Nephron (organoid): ENCODE measurements around the gene CD99.
"Not testable (repeated sequence)": the region's sequence is repeated elsewhere in the genome, so short reads cannot be mapped to it uniquely, and the experiment has no call there.

ENCODE experiments used
- H3K27ac Mint-ChIP-seq, 3 experiments: 2 replicates each; pipeline ENCODE4 v1.8.0; 2020; ENCODE audit warnings: mixed read lengths in 3 of 3, mild to moderate bottlenecking in 2 of 3, moderate library complexity in 1 of 3
- H3K27me3 Mint-ChIP-seq: 2 replicates; pipeline ENCODE4 v1.8.0; 2021; ENCODE audit warnings: low read depth, mild to moderate bottlenecking, moderate library complexity, mixed read lengths
- H3K36me3 Mint-ChIP-seq: 2 replicates; pipeline ENCODE4 v1.8.0; 2020; ENCODE audit warnings: low read depth, mixed read lengths
- H3K4me1 Mint-ChIP-seq: 2 replicates; pipeline ENCODE4 v1.8.0; 2020; ENCODE audit warnings: mixed read lengths
- H3K4me3 Mint-ChIP-seq, 3 experiments: 2 replicates each; pipeline ENCODE4 v1.8.0; 2020; ENCODE audit warnings: mild to moderate bottlenecking in 3 of 3, mixed read lengths in 3 of 3, moderate library complexity in 2 of 3
- H3K9me3 Mint-ChIP-seq: 2 replicates; pipeline ENCODE4 v1.8.0; 2020; ENCODE audit warnings: mixed read lengths
- CTCF ChIP-seq, 3 experiments: fragments of 200-600 bp; sonication (generic); IDR thresholded peaks; one replicate each; pipeline ENCODE4 v1.5.0; 2021; ENCODE audit warnings: antibody characterized with exemption in 3 of 3; ENCODE audit not compliant: unreplicated experiment in 3 of 3

CD99 gene

GRCh38 chrX:2748171-2748814 lies 57.2 kb downstream of the CD99 start:
- H3K4me3 Mint-ChIP-seq = no peak overlapping the region
- peak overlapping the region in 1 of 3 experiments; percentile 28 for H3K27ac Mint-ChIP-seq
- H3K27me3 Mint-ChIP-seq = no peaks in the 10 kb centered on the region
- H3K9me3 Mint-ChIP-seq = no peaks in the 10 kb centered on the region
- no peak for TF ChIP-seq CTCF (IDR thresholded peaks at IDR 0.05; ENCODE audit: unreplicated experiment in 3 of 3)
- peaks cover 14% of the 10 kb centered on the region for H3K36me3 Mint-ChIP-seq
- H3K4me1 Mint-ChIP-seq = peaks cover 10% of the 10 kb centered on the region

GRCh38 chrX:2748815-2749188 lies 57.7 kb downstream of the CD99 start:
- Mint-ChIP-seq H3K36me3 (peaks cover 10% of the 10 kb centered on the region), H3K27ac (no peak overlapping the region), H3K9me3 (no peaks in the 10 kb centered on the region), H3K27me3 (no peaks in the 10 kb centered on the region), H3K4me3 (no peak overlapping the region), H3K4me1 (peaks cover 10% of the 10 kb centered on the region)
- no peak for TF ChIP-seq CTCF (IDR thresholded peaks at IDR 0.05; ENCODE audit: unreplicated experiment in 3 of 3)

- Mint-ChIP-seq H3K36me3 (no peaks in the 10 kb centered on the region), H3K27ac (no peak overlapping the region), H3K4me3 (no peak overlapping the region), H3K9me3 (no peaks in the 10 kb centered on the region), H3K27me3 (no peaks in the 10 kb centered on the region), H3K4me1 (peaks cover 4% of the 10 kb centered on the region)
- no peak for TF ChIP-seq CTCF (IDR thresholded peaks at IDR 0.05; ENCODE audit: unreplicated experiment in 3 of 3)
Measured at GRCh38 chrX:2751291-2751690, 60.2 kb downstream of the CD99 start.

GRCh38 chrX:2751874-2752300 lies 60.8 kb downstream of the CD99 start, which contains the start of gene XG:
Gene XG (plus strand): TSS chrX:2752040. CDS start chrX:2752275, 235 bp downstream.
- not testable (repeated sequence) for H3K9me3 Mint-ChIP-seq, H3K27me3 Mint-ChIP-seq, H3K27ac Mint-ChIP-seq, H3K4me1 Mint-ChIP-seq, H3K36me3 Mint-ChIP-seq, H3K4me3 Mint-ChIP-seq

GRCh38 chrX:2752441-2752840 lies 61.3 kb downstream of the CD99 start:
- H3K27ac Mint-ChIP-seq, H3K27me3 Mint-ChIP-seq, H3K9me3 Mint-ChIP-seq, H3K4me1 Mint-ChIP-seq, H3K36me3 Mint-ChIP-seq, H3K4me3 Mint-ChIP-seq: not testable (repeated sequence)

GRCh38 chrX:2755163-2755715 lies 64.1 kb downstream of the CD99 start:
- H3K27me3 Mint-ChIP-seq = not testable (repeated sequence)

GRCh38 chrX:2756548-2756947 lies 65.5 kb downstream of the CD99 start:
- no peaks in the 10 kb centered on the region for H3K4me1 Mint-ChIP-seq

More at GRCh38 chrX:2755163-2755715, 64.1 kb downstream of the CD99 start:
- H3K9me3 Mint-ChIP-seq, H3K27ac Mint-ChIP-seq, H3K4me1 Mint-ChIP-seq, H3K4me3 Mint-ChIP-seq, H3K36me3 Mint-ChIP-seq: not testable (repeated sequence)

More at GRCh38 chrX:2756548-2756947, 65.5 kb downstream of the CD99 start:
- TF ChIP-seq CTCF (IDR thresholded peaks at IDR 0.05; ENCODE audit: unreplicated experiment in 3 of 3) = no peak
- Mint-ChIP-seq H3K4me3 (no peak overlapping the region), H3K27ac (no peak overlapping the region), H3K9me3 (peaks cover 2% of the 10 kb centered on the region), H3K36me3 (no peaks in the 10 kb centered on the region), H3K27me3 (peaks cover 3% of the 10 kb centered on the region)
